HepG2 (cell line): ENCODE measurements around the gene HDDC3. TPM values are rescaled to one million over a fixed set of nuclear protein-coding genes. Genes with fewer than 3 reads are reported as not detected.

Experiments used
- ATAC-seq: fragments of 200-7000 bp; cut with Tn5 transposase; 3 replicates; pipeline ENCODE4 v1.9.1; 2020; ENCODE audit warnings: mild to moderate bottlenecking, moderate library complexity
- BruUV-seq: library from RNA; stranded (reverse); fragments of 400-500 nt; replicated peaks from 2 replicates; lab custom pipeline; 2021; lab: Mats Ljungman, UMichigan
- CTCF ChIA-PET: fragments of 300-600 bp; formaldehyde crosslinking; extraction: SDS; loops from one replicate; lab custom pipeline; 2021; ENCODE audit warnings: low total read pairs, inconsistent platforms, low intra/inter-chr PET ratio; lab: Yijun Ruan, JAX
- POLR2A ChIA-PET: fragments of 350-600 bp; sonication (Branson Sonifier 250); formaldehyde crosslinking; loops from one replicate; lab custom pipeline; 2020; ENCODE audit warnings: antibody characterized with exemption, inconsistent platforms; lab: Yijun Ruan, JAX
- DNase-seq: peaks from one replicate; pipeline ENCODE4 v3.0.0-alpha.2; 2015; ENCODE audit warnings: low spot score
- FAIRE-seq: peaks from 3 replicates; lab custom pipeline; 2011; peaks lifted over from hg19 to GRCh38; lab: Jason Lieb, UNC
- H2AFZ ChIP-seq: one replicate; pipeline ENCODE4 v1.6.1; 2011; ENCODE audit warnings: low read length, inconsistent platforms
- H3K27ac ChIP-seq: fragments of 300-600 bp; 3 replicates; pipeline ENCODE4 v1.8.0; 2011; ENCODE audit warnings: mixed run types, mild to moderate bottlenecking, mixed read lengths, low read length, inconsistent platforms; ENCODE audit not compliant: insufficient read depth; ENCODE audit errors: extremely low read length
- H3K27me3 ChIP-seq, 2 experiments: fragments of 200-600 bp in 1 of 2; 2 replicates in 1 of 2; 3 replicates in 1 of 2; pipeline versions ENCODE4 v1.6.0 to v1.8.0; 2011; ENCODE audit warnings: low read length in 2 of 2, mild to moderate bottlenecking in 2 of 2, moderate library complexity in 2 of 2, inconsistent platforms in 1 of 2; ENCODE audit not compliant: insufficient read depth in 2 of 2, control insufficient read depth in 1 of 2
- H3K36me3 ChIP-seq, 2 experiments: fragments of 200-600 bp in 1 of 2; replicated peaks in 1 of 2; 2 replicates in 1 of 2; 3 replicates in 1 of 2; pipeline versions ENCODE4 v1.5.1 to v1.8.0; 2011; ENCODE audit warnings: low read length in 2 of 2, inconsistent platforms in 1 of 2; ENCODE audit not compliant: insufficient read depth in 2 of 2, control insufficient read depth in 1 of 2
- H3K4me1 ChIP-seq: 2 replicates; pipeline ENCODE4 v1.5.1; 2012; ENCODE audit warnings: low read length, inconsistent platforms; ENCODE audit not compliant: insufficient read depth
- H3K4me2 ChIP-seq: 2 replicates; pipeline ENCODE4 v1.6.0; 2011; ENCODE audit warnings: low read depth, low read length, inconsistent platforms
- H3K4me3 ChIP-seq, 3 experiments: fragments of 200-600 bp in 1 of 3; sonication (generic), shearing (Covaris generic) in 1 of 3; replicated peaks in 1 of 3; 2 replicates each; pipeline ENCODE4 v1.5.1; 2011 to 2016; ENCODE audit warnings: low read length in 3 of 3, inconsistent platforms in 2 of 3, low read depth in 2 of 3, mild to moderate bottlenecking in 2 of 3, control low read depth in 1 of 3, mixed read lengths in 1 of 3; ENCODE audit not compliant: insufficient read depth in 1 of 3
- H3K79me2 ChIP-seq: one replicate; pipeline ENCODE4 v1.6.1; 2011; ENCODE audit warnings: low read length, inconsistent platforms; ENCODE audit not compliant: insufficient read depth
- H3K9ac ChIP-seq: 2 replicates; pipeline ENCODE4 v1.6.0; 2011; ENCODE audit warnings: mild to moderate bottlenecking, low read depth, low read length, inconsistent platforms; ENCODE audit not compliant: insufficient read depth
- H3K9me3 ChIP-seq: 2 replicates; pipeline ENCODE4 v1.5.1; 2012; ENCODE audit warnings: mild to moderate bottlenecking, low read length
- H4K20me1 ChIP-seq: 2 replicates; pipeline ENCODE4 v1.6.0; 2011; ENCODE audit warnings: inconsistent platforms, mild to moderate bottlenecking, low read length, moderate library complexity; ENCODE audit not compliant: insufficient read depth
- HOXA3 ChIP-seq: sonication (generic); formaldehyde crosslinking; IDR thresholded peaks from 2 replicates; pipeline ENCODE4 v1.5.0; 2020; ENCODE audit warnings: missing genetic modification reagents
- WGBS: methylation state at CpG from one replicate; pipeline ENCODE4 v1.1.6; 2017; ENCODE audit warnings: low lambda C conversion rate; 5-methylcytosine and 5-hydroxymethylcytosine counted together
- in situ Hi-C: cut with HindIII; loops from 2 replicates; pipeline ENCODE4 v1.10.0; 2017; ENCODE audit warnings: low pct_unique_long_range_greater_than_20kb; ENCODE audit not compliant: extremely low pct_ligation_motif_present
- intact Hi-C: fragments of 100-400 bp; cut with micrococcal nuclease; formaldehyde crosslinking; loops from one replicate; pipeline ENCODE4 v1.10.0; 2022; ENCODE audit not compliant: unreplicated experiment
- polyA plus RNA-seq, 8 experiments: library from polyadenylated mRNA; depleted of rRNA in 3 of 8; stranded (reverse) in 7 of 8; unstranded in 1 of 8; fragments of >200 nt; fragmentation: Illumina TruSeq in 4 of 8; extraction: Trizol in 4 of 8; gene quantifications; 2 replicates each; pipeline versions ENCODE4 v1.2.1 to v1.2.3, GENCODE V29; 2011 to 2016; ENCODE audit warnings: low read depth in 4 of 8, missing spikeins in 1 of 8, mixed read lengths in 1 of 8; ENCODE audit not compliant: insufficient read depth in 1 of 8
- total RNA-seq, 5 experiments: library from RNA; depleted of rRNA; stranded (reverse); fragments of >200 nt; fragmentation: Illumina TruSeq; extraction: Trizol; gene quantifications; 2 replicates each; pipeline ENCODE4 v1.2.3, GENCODE V29; 2016; ENCODE audit warnings: low read depth in 1 of 5
- TF ChIP-seq, protein P1 (sequence below): sonication (generic); formaldehyde crosslinking; IDR thresholded peaks from 2 replicates; pipeline ENCODE4 v1.5.0; 2020; ENCODE audit warnings: mild to moderate bottlenecking, missing genetic modification reagents, moderate library complexity
- TF ChIP-seq, protein P2 (sequence below): sonication (generic); formaldehyde crosslinking; IDR thresholded peaks from 2 replicates; pipeline ENCODE4 v1.5.1; 2020; ENCODE audit warnings: mild to moderate bottlenecking, missing genetic modification reagents, moderate library complexity

The HDDC3 gene
- total and polyA plus RNA-seq, 2 of the 13 experiments (the other 11 are each of a cell fraction or from before 2014, with no cell fraction given) = 18.7 to 28.3 TPM

DNA sequence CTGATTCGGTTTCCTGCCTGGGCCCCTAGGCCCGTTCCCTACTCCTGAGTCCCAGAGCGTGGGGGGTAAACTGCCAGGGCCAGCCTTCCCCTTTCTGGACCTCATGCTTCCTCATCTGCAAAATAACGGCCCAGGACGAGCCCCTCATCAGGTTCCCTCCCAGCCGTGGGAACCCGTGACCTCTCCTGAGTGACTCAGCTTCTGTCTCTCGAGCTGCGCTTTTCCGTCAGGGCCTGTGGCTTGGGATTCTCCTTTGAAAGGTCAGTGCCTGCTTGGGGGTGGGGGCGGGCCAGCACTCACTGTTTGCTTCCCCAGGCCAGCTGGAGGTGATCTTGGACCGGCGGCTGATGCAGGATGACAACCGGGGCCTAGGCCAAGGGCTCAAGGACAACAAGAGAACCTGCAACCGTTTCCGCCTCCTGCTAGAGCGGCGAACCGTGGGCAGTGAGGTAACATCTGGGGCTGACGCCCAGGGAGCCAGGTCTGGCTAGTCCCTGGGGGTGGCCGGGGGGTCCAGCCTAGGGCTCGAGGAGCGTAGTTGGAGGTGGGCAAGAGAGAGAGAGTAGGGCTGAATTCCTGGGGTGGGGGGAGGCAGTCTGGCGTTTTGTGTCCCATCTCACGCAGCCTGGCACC lies 16.4 kb downstream of the HDDC3 start:
- no peak for TF ChIP-seq HOXA3
- TF ChIP-seq, protein P1, sequence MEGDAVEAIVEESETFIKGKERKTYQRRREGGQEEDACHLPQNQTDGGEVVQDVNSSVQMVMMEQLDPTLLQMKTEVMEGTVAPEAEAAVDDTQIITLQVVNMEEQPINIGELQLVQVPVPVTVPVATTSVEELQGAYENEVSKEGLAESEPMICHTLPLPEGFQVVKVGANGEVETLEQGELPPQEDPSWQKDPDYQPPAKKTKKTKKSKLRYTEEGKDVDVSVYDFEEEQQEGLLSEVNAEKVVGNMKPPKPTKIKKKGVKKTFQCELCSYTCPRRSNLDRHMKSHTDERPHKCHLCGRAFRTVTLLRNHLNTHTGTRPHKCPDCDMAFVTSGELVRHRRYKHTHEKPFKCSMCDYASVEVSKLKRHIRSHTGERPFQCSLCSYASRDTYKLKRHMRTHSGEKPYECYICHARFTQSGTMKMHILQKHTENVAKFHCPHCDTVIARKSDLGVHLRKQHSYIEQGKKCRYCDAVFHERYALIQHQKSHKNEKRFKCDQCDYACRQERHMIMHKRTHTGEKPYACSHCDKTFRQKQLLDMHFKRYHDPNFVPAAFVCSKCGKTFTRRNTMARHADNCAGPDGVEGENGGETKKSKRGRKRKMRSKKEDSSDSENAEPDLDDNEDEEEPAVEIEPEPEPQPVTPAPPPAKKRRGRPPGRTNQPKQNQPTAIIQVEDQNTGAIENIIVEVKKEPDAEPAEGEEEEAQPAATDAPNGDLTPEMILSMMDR (CRISPR knock-in tag) = peak; percentile 11; the same call in 1 of the 2 replicates
- TF ChIP-seq, protein P2, sequence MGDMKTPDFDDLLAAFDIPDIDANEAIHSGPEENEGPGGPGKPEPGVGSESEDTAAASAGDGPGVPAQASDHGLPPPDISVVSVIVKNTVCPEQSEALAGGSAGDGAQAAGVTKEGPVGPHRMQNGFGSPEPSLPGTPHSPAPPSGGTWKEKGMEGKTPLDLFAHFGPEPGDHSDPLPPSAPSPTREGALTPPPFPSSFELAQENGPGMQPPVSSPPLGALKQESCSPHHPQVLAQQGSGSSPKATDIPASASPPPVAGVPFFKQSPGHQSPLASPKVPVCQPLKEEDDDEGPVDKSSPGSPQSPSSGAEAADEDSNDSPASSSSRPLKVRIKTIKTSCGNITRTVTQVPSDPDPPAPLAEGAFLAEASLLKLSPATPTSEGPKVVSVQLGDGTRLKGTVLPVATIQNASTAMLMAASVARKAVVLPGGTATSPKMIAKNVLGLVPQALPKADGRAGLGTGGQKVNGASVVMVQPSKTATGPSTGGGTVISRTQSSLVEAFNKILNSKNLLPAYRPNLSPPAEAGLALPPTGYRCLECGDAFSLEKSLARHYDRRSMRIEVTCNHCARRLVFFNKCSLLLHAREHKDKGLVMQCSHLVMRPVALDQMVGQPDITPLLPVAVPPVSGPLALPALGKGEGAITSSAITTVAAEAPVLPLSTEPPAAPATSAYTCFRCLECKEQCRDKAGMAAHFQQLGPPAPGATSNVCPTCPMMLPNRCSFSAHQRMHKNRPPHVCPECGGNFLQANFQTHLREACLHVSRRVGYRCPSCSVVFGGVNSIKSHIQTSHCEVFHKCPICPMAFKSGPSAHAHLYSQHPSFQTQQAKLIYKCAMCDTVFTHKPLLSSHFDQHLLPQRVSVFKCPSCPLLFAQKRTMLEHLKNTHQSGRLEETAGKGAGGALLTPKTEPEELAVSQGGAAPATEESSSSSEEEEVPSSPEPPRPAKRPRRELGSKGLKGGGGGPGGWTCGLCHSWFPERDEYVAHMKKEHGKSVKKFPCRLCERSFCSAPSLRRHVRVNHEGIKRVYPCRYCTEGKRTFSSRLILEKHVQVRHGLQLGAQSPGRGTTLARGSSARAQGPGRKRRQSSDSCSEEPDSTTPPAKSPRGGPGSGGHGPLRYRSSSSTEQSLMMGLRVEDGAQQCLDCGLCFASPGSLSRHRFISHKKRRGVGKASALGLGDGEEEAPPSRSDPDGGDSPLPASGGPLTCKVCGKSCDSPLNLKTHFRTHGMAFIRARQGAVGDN (CRISPR knock-in tag) = peak; percentile 45
- H3K9ac ChIP-seq = no peak overlapping the region
- H3K4me1 ChIP-seq = no peaks in the 10 kb centered on the region
- in situ Hi-C loops (no loop called here), intact Hi-C loops (no loop called here)
- FAIRE-seq (no peak), ATAC-seq (peak; percentile 41), DNase-seq (no peak)
- CTCF ChIA-PET = no interaction called here
- no peak overlapping the region for H3K4me3 ChIP-seq
- H3K9me3 ChIP-seq = no peaks in the 10 kb centered on the region
- H3K27me3 ChIP-seq = no peaks in the 10 kb centered on the region
- H3K36me3 ChIP-seq = peaks cover 38 to 82% of the 10 kb centered on the region in 2 experiments; a peak in 4 of 5 replicates
- no peaks in the 10 kb centered on the region for H3K79me2 ChIP-seq
- H2AFZ ChIP-seq = no peak overlapping the region
- 92% methylated on average over 20 of the region's 25 CpGs for WGBS
- no peak overlapping the region for H3K27ac ChIP-seq
- H3K4me2 ChIP-seq = no peak overlapping the region
- H4K20me1 ChIP-seq = no peaks in the 10 kb centered on the region
- no TSS peak for BruUV-seq
- POLR2A ChIA-PET = no interaction called here
